ENCODE measurements around the gene RBM8A.

- TF ChIP-seq POLR2A (IDR thresholded peaks at IDR 0.05) (no peak), CTCF (IDR thresholded peaks at IDR 0.05) (no peak), EP300 (IDR thresholded peaks at IDR 0.05) (no peak)
Measured at GRCh38 chr1:145962157-145963102, 35.1 kb upstream of the RBM8A start.

Data from gastroesophageal sphincter (tissue), 3 donors.